ENCODE measurements around the gene CRKL.

- TF ChIP-seq, protein P1, sequence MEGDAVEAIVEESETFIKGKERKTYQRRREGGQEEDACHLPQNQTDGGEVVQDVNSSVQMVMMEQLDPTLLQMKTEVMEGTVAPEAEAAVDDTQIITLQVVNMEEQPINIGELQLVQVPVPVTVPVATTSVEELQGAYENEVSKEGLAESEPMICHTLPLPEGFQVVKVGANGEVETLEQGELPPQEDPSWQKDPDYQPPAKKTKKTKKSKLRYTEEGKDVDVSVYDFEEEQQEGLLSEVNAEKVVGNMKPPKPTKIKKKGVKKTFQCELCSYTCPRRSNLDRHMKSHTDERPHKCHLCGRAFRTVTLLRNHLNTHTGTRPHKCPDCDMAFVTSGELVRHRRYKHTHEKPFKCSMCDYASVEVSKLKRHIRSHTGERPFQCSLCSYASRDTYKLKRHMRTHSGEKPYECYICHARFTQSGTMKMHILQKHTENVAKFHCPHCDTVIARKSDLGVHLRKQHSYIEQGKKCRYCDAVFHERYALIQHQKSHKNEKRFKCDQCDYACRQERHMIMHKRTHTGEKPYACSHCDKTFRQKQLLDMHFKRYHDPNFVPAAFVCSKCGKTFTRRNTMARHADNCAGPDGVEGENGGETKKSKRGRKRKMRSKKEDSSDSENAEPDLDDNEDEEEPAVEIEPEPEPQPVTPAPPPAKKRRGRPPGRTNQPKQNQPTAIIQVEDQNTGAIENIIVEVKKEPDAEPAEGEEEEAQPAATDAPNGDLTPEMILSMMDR (IDR thresholded peaks at IDR 0.05; ENCODE audit: low read depth, low read length) = no peak
- TF ChIP-seq EZH2phosphoT487 (IDR thresholded peaks at IDR 0.05; ENCODE audit: low read depth) = no peak
Observed at GRCh38 chr22:20955548-20955947, 38.3 kb downstream of the CRKL start.
